Midbrain (tissue), 1 donor: ENCODE measurements around the gene XPO6.
A peak's percentile ranks its signal among the peaks of the same experiment; 100 is the strongest.
"Not testable (repeated sequence)": the region's sequence is repeated elsewhere in the genome, so short reads cannot be mapped to it uniquely, and the experiment has no call there.

Experiments
- DNase-seq: peaks from one replicate; lab custom pipeline; 2025; lab: John Stamatoyannopoulos, UW

Gene XPO6

GRCh38 chr16:28149011-28149888, 62.5 kb downstream of the XPO6 start:
- DNase-seq = no peak

- DNase-seq = no peak
Observed at GRCh38 chr16:28146536-28146935, 65.2 kb downstream of the XPO6 start.

GRCh38 chr16:28145796-28146195, 66.0 kb downstream of the XPO6 start:
- DNase-seq = no peak

- no peak for DNase-seq
Observed at GRCh38 chr16:28140788-28141618, 70.8 kb downstream of the XPO6 start.

- DNase-seq = no peak
Observed at GRCh38 chr16:28139530-28139929, 72.2 kb downstream of the XPO6 start.

GRCh38 chr16:28136751-28137434, 74.9 kb downstream of the XPO6 start:
- DNase-seq = peak; percentile 73

- no peak for DNase-seq
Observed at GRCh38 chr16:28133666-28134065, 78.1 kb downstream of the XPO6 start.

GRCh38 chr16:28131743-28132393, 79.9 kb downstream of the XPO6 start:
- no peak for DNase-seq

- DNase-seq = no peak
Observed at GRCh38 chr16:28131181-28131580, 80.6 kb downstream of the XPO6 start.

- no peak for DNase-seq
Observed at GRCh38 chr16:28130099-28131088, 81.4 kb downstream of the XPO6 start.

- DNase-seq = no peak
Observed at GRCh38 chr16:28126684-28127620, 84.8 kb downstream of the XPO6 start.

- no peak for DNase-seq
Observed at GRCh38 chr16:28125592-28125991, 86.2 kb downstream of the XPO6 start.

- DNase-seq = no peak
Observed at GRCh38 chr16:28121527-28121926, 90.2 kb downstream of the XPO6 start.

GRCh38 chr16:28120754-28121153, 91.0 kb downstream of the XPO6 start:
- no peak for DNase-seq

- no peak for DNase-seq
Observed at GRCh38 chr16:28118637-28119036, 93.1 kb downstream of the XPO6 start.

- DNase-seq = no peak
Observed at GRCh38 chr16:28117168-28117565, 94.6 kb downstream of the XPO6 start.

GRCh38 chr16:28115866-28116265, 95.9 kb downstream of the XPO6 start:
- not testable (repeated sequence) for DNase-seq

GRCh38 chr16:28112908-28113307, 98.9 kb downstream of the XPO6 start:
- no peak for DNase-seq

- no peak for DNase-seq
Observed at GRCh38 chr16:28110977-28111376, 100.8 kb downstream of the XPO6 start.

GRCh38 chr16:28110479-28110878, 101.3 kb downstream of the XPO6 start:
- peak; percentile 4 for DNase-seq
